ENCODE results near the gene OR52L1. TPM values are rescaled to one million over a fixed set of nuclear protein-coding genes. Genes with fewer than 3 reads are reported as not detected.

Gene OR52L1
- not detected for total RNA-seq
- 0 reads per million in 2 donors for total RNA-seq

GRCh38 chr11:5986885-5987284, at the start of gene OR52L1:
TSS of gene OR52L1 (minus strand) at chr11:5986985. CDS start at chr11:5986930, 55 bp downstream.
- Mint-ChIP-seq H3K27me3 (peaks cover 6% of the 10 kb centered on the region), H3K4me3 (no peak within 1 kb of the TSS), H3K36me3 (ENCODE audit: low read depth) (no peaks in the 10 kb centered on the region), H3K27ac (no peak within 1 kb of the TSS), H3K4me1 (peaks cover 2% of the 10 kb centered on the region)
- peaks cover 4% of the 10 kb centered on the region for H3K9me3 ChIP-seq (ENCODE audit: control insufficient read depth, low read length, poor library complexity, severe bottlenecking)
- ATAC-seq (no peak), DNase-seq (no peak)

- H3K27ac Mint-ChIP-seq, result no peak within 1 kb of the TSS
- no peaks in the 10 kb centered on the region for H3K9me3 ChIP-seq (ENCODE audit: control insufficient read depth, low read length, poor library complexity, severe bottlenecking)
- DNase-seq, result no peak
- peaks cover 2% of the 10 kb centered on the region for H3K4me1 Mint-ChIP-seq
- no peak for ATAC-seq
- H3K27me3 Mint-ChIP-seq, result peaks cover 30% of the 10 kb centered on the region
- H3K36me3 Mint-ChIP-seq (ENCODE audit: low read depth), result peaks cover 3% of the 10 kb centered on the region
- no peak within 1 kb of the TSS for H3K4me3 Mint-ChIP-seq
Observed at GRCh38 chr11:6030708-6031405, 44.1 kb upstream of the OR52L1 start, which contains the start of gene OR56A1. TSS of gene OR56A1 (minus strand) at chr11:6030758. CDS start at chr11:6027692, 3,066 bp downstream.

DNA sequence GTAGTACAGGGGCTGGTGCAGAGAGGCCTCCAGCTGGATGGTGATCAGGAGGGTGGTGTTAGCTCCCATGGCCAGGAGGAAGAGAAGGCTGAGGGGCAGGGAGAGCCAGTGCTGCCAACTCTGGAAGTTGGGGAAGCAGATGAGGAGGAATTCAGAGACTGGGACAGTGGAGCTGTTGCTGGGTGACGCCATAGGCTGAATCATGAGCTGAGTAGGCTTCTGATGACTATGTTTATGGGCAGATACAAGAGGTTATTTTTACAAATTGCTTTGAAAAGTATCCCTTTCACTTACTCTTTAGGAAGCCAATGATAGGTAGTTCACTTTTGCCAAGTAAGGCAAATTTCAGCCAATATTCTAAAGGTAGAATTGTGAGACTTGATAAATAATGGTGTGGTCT, 40.7 kb upstream of the OR52L1 start:
- Mint-ChIP-seq H3K4me1 (peaks cover 5% of the 10 kb centered on the region), H3K4me3 (no peak overlapping the region), H3K27me3 (peaks cover 45% of the 10 kb centered on the region), H3K36me3 (ENCODE audit: low read depth) (peaks cover 3% of the 10 kb centered on the region), H3K27ac (no peak overlapping the region)
- no peaks in the 10 kb centered on the region for H3K9me3 ChIP-seq (ENCODE audit: control insufficient read depth, low read length, poor library complexity, severe bottlenecking)
- ATAC-seq (no peak), DNase-seq (no peak)

- no peaks in the 10 kb centered on the region for H3K9me3 ChIP-seq (ENCODE audit: control insufficient read depth, low read length, poor library complexity, severe bottlenecking)
- Mint-ChIP-seq H3K27ac (no peak overlapping the region), H3K4me3 (no peak overlapping the region), H3K27me3 (peaks cover 52% of the 10 kb centered on the region), H3K36me3 (ENCODE audit: low read depth) (peaks cover 3% of the 10 kb centered on the region), H3K4me1 (peaks cover 5% of the 10 kb centered on the region)
- ATAC-seq (no peak), DNase-seq (no peak)
Observed at GRCh38 chr11:6025056-6025455, 38.3 kb upstream of the OR52L1 start.

DNA sequence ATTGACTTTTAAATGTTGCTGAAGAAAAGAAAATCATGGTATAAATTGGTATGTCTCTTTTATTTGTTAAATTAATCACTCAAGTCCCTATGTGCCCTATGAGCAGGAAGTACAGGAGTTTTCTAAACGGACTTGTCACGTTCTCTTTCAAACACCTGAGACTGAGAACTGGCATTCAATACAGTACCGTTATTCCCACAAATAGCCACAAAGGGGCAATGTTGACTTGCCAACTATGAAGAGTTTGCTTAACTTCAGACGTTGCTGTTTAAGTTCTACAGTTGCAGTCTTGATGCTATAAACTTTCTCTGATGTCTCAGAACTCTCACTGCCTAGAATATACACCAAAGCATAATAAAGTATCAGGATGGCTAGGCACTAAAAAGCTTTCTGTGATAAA, 36.2 kb upstream of the OR52L1 start:
- Mint-ChIP-seq H3K4me1 (peaks cover 5% of the 10 kb centered on the region), H3K4me3 (no peak overlapping the region), H3K27ac (no peak overlapping the region), H3K36me3 (ENCODE audit: low read depth) (peaks cover 3% of the 10 kb centered on the region), H3K27me3 (peaks cover 54% of the 10 kb centered on the region)
- peak; percentile 55 for ATAC-seq
- H3K9me3 ChIP-seq (ENCODE audit: control insufficient read depth, low read length, poor library complexity, severe bottlenecking), result no peaks in the 10 kb centered on the region
- DNase-seq, result no peak

- no peaks in the 10 kb centered on the region for H3K4me1 Mint-ChIP-seq
- H3K27me3 Mint-ChIP-seq, result peaks cover 28% of the 10 kb centered on the region
- DNase-seq, result no peak
- no peaks in the 10 kb centered on the region for H3K9me3 ChIP-seq (ENCODE audit: control insufficient read depth, low read length, poor library complexity, severe bottlenecking)
- ATAC-seq, result no peak
- H3K27ac Mint-ChIP-seq, result no peak overlapping the region
- no peak overlapping the region for H3K4me3 Mint-ChIP-seq
- H3K36me3 Mint-ChIP-seq (ENCODE audit: low read depth), result no peaks in the 10 kb centered on the region
Observed at GRCh38 chr11:6013042-6013441, 26.3 kb upstream of the OR52L1 start.

GRCh38 chr11:6012035-6012668, 25.4 kb upstream of the OR52L1 start:
- H3K4me3 Mint-ChIP-seq, result no peak overlapping the region
- ATAC-seq, result no peak
- DNase-seq, result no peak
- H3K36me3 Mint-ChIP-seq (ENCODE audit: low read depth), result no peaks in the 10 kb centered on the region
- peaks cover 28% of the 10 kb centered on the region for H3K27me3 Mint-ChIP-seq
- no peaks in the 10 kb centered on the region for H3K9me3 ChIP-seq (ENCODE audit: control insufficient read depth, low read length, poor library complexity, severe bottlenecking)
- H3K27ac Mint-ChIP-seq, result no peak overlapping the region
- no peaks in the 10 kb centered on the region for H3K4me1 Mint-ChIP-seq

DNA sequence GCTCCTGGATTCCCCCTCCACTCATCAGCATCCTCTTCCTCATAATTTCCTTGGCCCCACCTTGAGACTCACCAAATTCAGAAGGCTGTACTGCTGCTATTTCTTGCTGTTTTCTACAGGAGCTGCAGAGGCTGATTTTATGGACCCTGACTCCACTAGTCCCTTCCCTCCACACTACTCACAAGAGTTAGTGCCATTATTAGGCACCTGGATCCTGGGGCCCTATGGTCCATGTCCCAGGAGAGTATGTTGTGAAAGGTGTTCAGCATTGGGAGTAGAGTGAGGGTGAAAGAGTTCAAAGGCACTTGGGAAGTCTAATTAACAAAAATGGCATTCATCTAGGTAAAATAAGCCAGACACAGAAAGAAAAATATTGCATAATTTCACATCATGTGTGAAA, 20.1 kb upstream of the OR52L1 start, which contains the start of gene OR56A4:
OR56A4 (minus strand) TSS at position 101 of the 400 bp plus-strand sequence. CDS start 3,954 bp downstream, outside the sequence.
- H3K27me3 Mint-ChIP-seq, result peaks cover 55% of the 10 kb centered on the region
- H3K9me3 ChIP-seq (ENCODE audit: control insufficient read depth, low read length, poor library complexity, severe bottlenecking), result no peaks in the 10 kb centered on the region
- DNase-seq (no peak), ATAC-seq (no peak)
- H3K36me3 Mint-ChIP-seq (ENCODE audit: low read depth), result no peaks in the 10 kb centered on the region
- H3K4me1 Mint-ChIP-seq, result no peaks in the 10 kb centered on the region
- no peak within 1 kb of the TSS for H3K4me3 Mint-ChIP-seq
- H3K27ac Mint-ChIP-seq, result no peak within 1 kb of the TSS

DNA sequence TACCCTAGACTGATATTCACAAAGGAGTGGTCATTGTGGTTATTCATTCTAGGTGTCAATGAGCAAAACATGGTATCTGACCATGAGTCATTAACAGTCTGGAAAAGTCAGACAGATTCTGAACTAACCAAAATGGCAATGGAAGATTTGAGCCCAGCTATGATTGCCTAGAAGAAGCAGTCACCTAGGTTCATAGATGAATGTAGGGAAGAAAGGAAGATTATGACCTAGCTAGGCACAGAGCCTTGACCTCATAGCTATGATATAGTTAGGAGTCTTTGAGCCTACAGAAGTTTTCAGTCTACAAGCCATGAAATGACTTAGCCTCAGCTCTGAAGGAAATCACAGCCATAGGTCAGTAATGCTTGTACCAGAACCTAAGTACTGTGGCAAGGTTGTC, 19.6 kb upstream of the OR52L1 start:
- H3K36me3 Mint-ChIP-seq (ENCODE audit: low read depth), result no peaks in the 10 kb centered on the region
- H3K27ac Mint-ChIP-seq, result no peak overlapping the region
- DNase-seq (no peak), ATAC-seq (no peak)
- peaks cover 54% of the 10 kb centered on the region for H3K27me3 Mint-ChIP-seq
- peaks cover under 1% of the 10 kb centered on the region for H3K4me1 Mint-ChIP-seq
- H3K4me3 Mint-ChIP-seq, result no peak overlapping the region
- no peaks in the 10 kb centered on the region for H3K9me3 ChIP-seq (ENCODE audit: control insufficient read depth, low read length, poor library complexity, severe bottlenecking)

GRCh38 chr11:6002202-6002699, 15.5 kb upstream of the OR52L1 start:
- ATAC-seq, result no peak
- Mint-ChIP-seq H3K4me1 (peaks cover 3% of the 10 kb centered on the region), H3K27ac (no peak overlapping the region), H3K36me3 (ENCODE audit: low read depth) (no peaks in the 10 kb centered on the region), H3K27me3 (peaks cover 49% of the 10 kb centered on the region), H3K4me3 (no peak overlapping the region)
- DNase-seq, result no peak
- H3K9me3 ChIP-seq (ENCODE audit: control insufficient read depth, low read length, poor library complexity, severe bottlenecking), result no peaks in the 10 kb centered on the region

DNA sequence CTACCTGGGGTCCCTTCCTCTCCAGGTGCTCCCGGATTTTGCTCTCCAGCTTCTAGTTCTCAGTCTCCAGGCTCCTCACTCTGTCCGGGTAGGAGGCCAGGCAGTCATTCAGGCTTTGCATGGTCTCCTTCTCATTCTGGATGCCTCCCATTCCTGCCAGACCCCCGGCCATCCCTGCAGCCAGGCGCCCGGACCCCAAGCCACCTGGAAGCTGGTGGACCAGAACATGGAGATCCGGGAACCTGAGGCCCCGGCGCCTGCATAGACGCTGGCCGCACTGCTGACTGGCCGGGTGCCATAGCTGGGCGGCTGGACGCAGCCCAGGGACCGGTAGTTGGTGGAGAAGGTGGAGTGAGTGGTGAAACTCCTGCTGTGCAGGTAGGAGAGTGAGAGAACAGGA, 8.0 kb upstream of the OR52L1 start:
- Mint-ChIP-seq H3K4me3 (no peak overlapping the region), H3K27me3 (peaks cover 33% of the 10 kb centered on the region), H3K27ac (no peak overlapping the region), H3K4me1 (no peaks in the 10 kb centered on the region), H3K36me3 (ENCODE audit: low read depth) (no peaks in the 10 kb centered on the region)
- DNase-seq (no peak), ATAC-seq (no peak)
- H3K9me3 ChIP-seq (ENCODE audit: control insufficient read depth, low read length, poor library complexity, severe bottlenecking), result no peaks in the 10 kb centered on the region

DNA sequence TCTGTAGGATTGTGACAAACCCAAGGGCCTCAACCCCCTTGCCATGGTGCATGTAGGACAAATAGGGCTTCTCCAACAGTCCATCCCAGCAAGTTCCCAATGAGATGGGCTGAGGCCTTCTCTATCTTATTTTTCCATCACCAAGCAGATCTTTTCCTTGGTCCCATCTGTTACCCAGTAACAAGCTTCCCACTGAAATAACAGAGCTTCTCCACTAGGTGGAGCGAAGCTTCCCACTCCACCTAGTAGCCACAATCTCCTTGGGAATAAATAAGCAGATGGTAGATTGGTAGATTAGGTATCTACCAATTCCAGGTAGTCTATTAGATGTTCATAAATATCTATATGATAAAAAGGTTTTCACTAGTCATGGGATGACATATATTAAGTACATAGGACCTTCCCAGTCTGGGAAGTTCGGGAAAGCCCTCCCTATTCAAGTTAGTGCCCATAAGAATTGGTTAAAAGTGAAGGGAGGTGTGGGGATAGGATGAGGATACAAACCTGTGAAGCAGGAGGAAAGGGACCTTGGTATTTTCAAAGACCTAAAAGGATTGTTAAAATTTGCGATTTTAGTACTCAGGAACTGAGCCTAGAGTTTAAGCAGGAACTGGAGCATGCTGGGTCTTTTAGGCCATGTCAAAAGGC, 5.9 kb upstream of the OR52L1 start:
- no peaks in the 10 kb centered on the region for H3K4me1 Mint-ChIP-seq
- ATAC-seq (no peak), DNase-seq (no peak)
- H3K9me3 ChIP-seq (ENCODE audit: control insufficient read depth, low read length, poor library complexity, severe bottlenecking), result peaks cover 4% of the 10 kb centered on the region
- peaks cover 33% of the 10 kb centered on the region for H3K27me3 Mint-ChIP-seq
- H3K27ac Mint-ChIP-seq, result no peak overlapping the region
- H3K36me3 Mint-ChIP-seq (ENCODE audit: low read depth), result no peaks in the 10 kb centered on the region
- H3K4me3 Mint-ChIP-seq, result no peak overlapping the region

DNA sequence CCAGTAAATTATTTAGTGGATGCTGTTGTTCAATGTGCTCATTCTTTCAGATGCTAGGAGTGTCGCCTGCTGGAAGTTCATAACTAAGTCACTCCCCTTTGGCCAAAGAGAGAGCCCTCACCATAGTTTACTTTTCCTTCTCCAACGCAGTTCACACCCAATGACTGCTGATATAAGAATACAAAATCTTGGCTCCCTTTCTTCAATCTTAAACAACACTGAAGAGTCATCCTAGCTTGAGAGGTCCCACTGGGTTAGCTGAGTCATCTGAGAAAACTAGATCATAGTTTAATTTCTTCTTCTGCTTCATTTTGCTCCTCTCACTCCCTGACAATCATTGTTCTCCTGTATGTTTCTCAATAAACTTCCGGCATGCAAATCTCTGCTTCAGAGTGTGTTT, 5.4 kb upstream of the OR52L1 start:
- Mint-ChIP-seq H3K27me3 (peaks cover 33% of the 10 kb centered on the region), H3K36me3 (ENCODE audit: low read depth) (no peaks in the 10 kb centered on the region), H3K4me1 (no peaks in the 10 kb centered on the region), H3K27ac (no peak overlapping the region), H3K4me3 (no peak overlapping the region)
- DNase-seq (no peak), ATAC-seq (no peak)
- H3K9me3 ChIP-seq (ENCODE audit: control insufficient read depth, low read length, poor library complexity, severe bottlenecking), result peaks cover 4% of the 10 kb centered on the region

All from T-helper 17 cell (primary cell).